Breast epithelium (tissue), 4 donors: ENCODE results near the gene DGKB. TPM values are rescaled to one million over a fixed set of nuclear protein-coding genes. Genes with fewer than 3 reads are reported as not detected.

Experiments
- DNase-seq, 2 donors: peaks; one replicate each; pipeline ENCODE4 v3.0.0-alpha.2; 2019; ENCODE audit warnings: low spot score in 2 of 2
- H3K27ac ChIP-seq, 2 donors: fragments of 200-600 bp; sonication (generic) in 1 of 2; one replicate each; pipeline ENCODE4 v1.5.1; 2016 to 2019; ENCODE audit warnings: mild to moderate bottlenecking in 1 of 2
- H3K27me3 ChIP-seq, 2 donors: fragments of 200-600 bp; sonication (generic) in 1 of 2; one replicate each; pipeline versions ENCODE4 v1.5.1 to v1.6.0; 2017 to 2019; ENCODE audit warnings: control low read depth in 1 of 2, mild to moderate bottlenecking in 1 of 2
- H3K36me3 ChIP-seq: fragments of 200-600 bp; one replicate; pipeline ENCODE4 v1.5.1; 2019
- H3K4me1 ChIP-seq, 2 donors: fragments of 200-600 bp; sonication (generic); one replicate each; pipeline ENCODE4 v1.5.1; 2016 to 2019; ENCODE audit warnings: control low read depth in 1 of 2
- H3K4me3 ChIP-seq, 3 donors: fragments of 200-600 bp; sonication (generic); 1 replicate in 2 of 3; 2 replicates in 1 of 3; pipeline ENCODE4 v1.5.1; 2016 to 2019; ENCODE audit warnings: mild to moderate bottlenecking in 3 of 3, moderate library complexity in 2 of 3
- H3K9me3 ChIP-seq, 2 donors: fragments of 200-600 bp; sonication (generic) in 1 of 2; one replicate each; pipeline ENCODE4 v1.5.1; 2016 to 2019; ENCODE audit warnings: control low read depth in 1 of 2
- POLR2A ChIP-seq: fragments of 450-650 bp; IDR thresholded peaks from one replicate; pipeline ENCODE4 v1.6.1; 2016; ENCODE audit warnings: antibody characterized with exemption, mild to moderate bottlenecking, moderate library complexity
- POLR2AphosphoS5 ChIP-seq, 3 donors: sonication (generic); formaldehyde crosslinking; IDR thresholded peaks; one replicate each; pipeline ENCODE4 v1.6.1; 2017; ENCODE audit warnings: antibody characterized with exemption in 3 of 3
- intact Hi-C: fragments of 100-400 bp; cut with DNase I; formaldehyde crosslinking; loops from one replicate; pipeline ENCODE4 v1.15.1; 2023; ENCODE audit warnings: low total_unique reads
- total RNA-seq, 3 donors: library from RNA; depleted of rRNA; stranded (reverse); fragments of >200 nt; gene quantifications; one replicate each; pipeline ENCODE4 v1.1.0, GENCODE V29; 2016
- TF ChIP-seq, protein P1 (sequence below), 3 donors: fragments of 450-650 bp; IDR thresholded peaks; one replicate each; pipeline ENCODE4 v1.5.1; 2016 to 2017; ENCODE audit warnings: antibody characterized with exemption in 3 of 3, mild to moderate bottlenecking in 3 of 3, moderate library complexity in 3 of 3

The DGKB gene
- total RNA-seq, 3 donors from 2014 or later: 0.16 to 0.44 (median 0.33) TPM

GRCh38 chr7:14395860-14396259 lies 506.7 kb downstream of the DGKB start:
- Histone ChIP-seq H3K27ac (no peak overlapping the region), H3K4me3 (no peak overlapping the region), H3K27me3 (no peaks in the 10 kb centered on the region), H3K9me3 (no peaks in the 10 kb centered on the region), H3K4me1 (no peaks in the 10 kb centered on the region), H3K36me3 (no peaks in the 10 kb centered on the region)
- no peak for DNase-seq
- no peak for TF ChIP-seq POLR2AphosphoS5 (IDR thresholded peaks at IDR 0.05)
- TF ChIP-seq, protein P1, sequence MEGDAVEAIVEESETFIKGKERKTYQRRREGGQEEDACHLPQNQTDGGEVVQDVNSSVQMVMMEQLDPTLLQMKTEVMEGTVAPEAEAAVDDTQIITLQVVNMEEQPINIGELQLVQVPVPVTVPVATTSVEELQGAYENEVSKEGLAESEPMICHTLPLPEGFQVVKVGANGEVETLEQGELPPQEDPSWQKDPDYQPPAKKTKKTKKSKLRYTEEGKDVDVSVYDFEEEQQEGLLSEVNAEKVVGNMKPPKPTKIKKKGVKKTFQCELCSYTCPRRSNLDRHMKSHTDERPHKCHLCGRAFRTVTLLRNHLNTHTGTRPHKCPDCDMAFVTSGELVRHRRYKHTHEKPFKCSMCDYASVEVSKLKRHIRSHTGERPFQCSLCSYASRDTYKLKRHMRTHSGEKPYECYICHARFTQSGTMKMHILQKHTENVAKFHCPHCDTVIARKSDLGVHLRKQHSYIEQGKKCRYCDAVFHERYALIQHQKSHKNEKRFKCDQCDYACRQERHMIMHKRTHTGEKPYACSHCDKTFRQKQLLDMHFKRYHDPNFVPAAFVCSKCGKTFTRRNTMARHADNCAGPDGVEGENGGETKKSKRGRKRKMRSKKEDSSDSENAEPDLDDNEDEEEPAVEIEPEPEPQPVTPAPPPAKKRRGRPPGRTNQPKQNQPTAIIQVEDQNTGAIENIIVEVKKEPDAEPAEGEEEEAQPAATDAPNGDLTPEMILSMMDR (IDR thresholded peaks at IDR 0.05): no peak
- TF ChIP-seq POLR2A: no peak
- intact Hi-C loops: no loop called here

DNA sequence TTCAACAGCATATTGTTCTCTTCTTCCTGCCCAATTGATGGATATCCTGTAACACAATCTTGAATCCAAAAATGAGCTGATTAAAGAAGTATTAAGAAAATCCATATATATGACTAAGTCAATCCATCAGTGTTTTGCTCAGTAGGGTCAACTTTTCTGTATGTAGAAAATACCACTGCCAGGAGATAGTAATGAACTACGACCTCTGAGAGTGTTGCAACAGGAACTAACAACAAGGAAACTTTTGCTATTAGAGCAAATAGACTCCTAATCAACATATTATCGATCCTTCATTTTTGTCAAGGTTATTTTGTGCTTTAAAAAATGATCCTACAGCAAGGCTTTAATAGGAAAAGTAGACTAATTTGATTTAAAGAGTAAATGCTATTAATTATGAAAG lies 507.8 kb downstream of the DGKB start:
- no peak overlapping the region for H3K4me3 ChIP-seq
- no peaks in the 10 kb centered on the region for H3K4me1 ChIP-seq
- TF ChIP-seq, protein P1 (IDR thresholded peaks at IDR 0.05): no peak
- TF ChIP-seq POLR2AphosphoS5 (IDR thresholded peaks at IDR 0.05) (no peak), POLR2A (no peak)
- no peak overlapping the region for H3K27ac ChIP-seq
- no peaks in the 10 kb centered on the region for H3K27me3 ChIP-seq
- DNase-seq: no peak
- intact Hi-C loops: no loop called here
- no peaks in the 10 kb centered on the region for H3K36me3 ChIP-seq
- H3K9me3 ChIP-seq: no peaks in the 10 kb centered on the region

DNA sequence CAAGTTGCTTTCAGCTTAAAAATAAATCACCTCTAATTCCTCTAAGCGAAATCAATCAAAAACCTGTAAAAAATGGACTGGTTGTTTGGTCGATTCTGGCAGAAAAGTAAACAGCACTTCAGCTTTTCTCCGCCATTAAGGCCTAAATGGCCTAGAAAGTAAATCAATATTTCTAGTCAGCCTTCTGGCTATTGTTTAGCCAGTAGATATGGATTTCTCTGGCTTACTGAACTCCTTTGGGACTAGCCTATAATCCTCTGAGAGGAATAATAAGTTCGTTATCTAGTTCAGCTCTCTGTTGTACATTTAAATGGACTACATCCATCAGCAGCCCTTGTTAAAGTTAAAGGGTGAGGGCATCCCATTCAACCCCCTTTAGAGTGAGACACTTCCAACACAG lies 513.0 kb downstream of the DGKB start:
- H3K4me3 ChIP-seq: no peak overlapping the region
- no peaks in the 10 kb centered on the region for H3K9me3 ChIP-seq
- H3K27ac ChIP-seq: no peak overlapping the region
- no peaks in the 10 kb centered on the region for H3K27me3 ChIP-seq
- no peaks in the 10 kb centered on the region for H3K4me1 ChIP-seq
- intact Hi-C loops: no loop called here
- DNase-seq: no peak
- TF ChIP-seq, protein P1 (IDR thresholded peaks at IDR 0.05): no peak
- TF ChIP-seq POLR2A: no peak
- TF ChIP-seq POLR2AphosphoS5 (IDR thresholded peaks at IDR 0.05): no peak
- H3K36me3 ChIP-seq: no peaks in the 10 kb centered on the region

- no peaks in the 10 kb centered on the region for H3K4me1 ChIP-seq
- no peak for TF ChIP-seq POLR2A
- TF ChIP-seq POLR2AphosphoS5 (IDR thresholded peaks at IDR 0.05): no peak
- TF ChIP-seq, protein P1 (IDR thresholded peaks at IDR 0.05): no peak
- intact Hi-C loops: no loop called here
- DNase-seq: no peak
- H3K9me3 ChIP-seq: no peaks in the 10 kb centered on the region
- no peaks in the 10 kb centered on the region for H3K36me3 ChIP-seq
- no peak overlapping the region for H3K4me3 ChIP-seq
- H3K27me3 ChIP-seq: no peaks in the 10 kb centered on the region
- H3K27ac ChIP-seq: no peak overlapping the region
These were observed 513.4 kb downstream of the DGKB start for GRCh38 chr7:14389181-14389591.

GRCh38 chr7:14385074-14385473 lies 517.5 kb downstream of the DGKB start:
- no peak for DNase-seq
- H3K27ac ChIP-seq: no peak overlapping the region
- H3K9me3 ChIP-seq: no peaks in the 10 kb centered on the region
- H3K27me3 ChIP-seq: no peaks in the 10 kb centered on the region
- no peak overlapping the region for H3K4me3 ChIP-seq
- TF ChIP-seq POLR2A: no peak
- no peak for TF ChIP-seq POLR2AphosphoS5 (IDR thresholded peaks at IDR 0.05)
- TF ChIP-seq, protein P1 (IDR thresholded peaks at IDR 0.05): no peak
- intact Hi-C loops: no loop called here
- no peaks in the 10 kb centered on the region for H3K36me3 ChIP-seq
- H3K4me1 ChIP-seq: no peaks in the 10 kb centered on the region
